Smooth muscle cell (in vitro differentiated cells): ENCODE measurements around the gene PCBD2. TPM values are rescaled to one million over a fixed set of nuclear protein-coding genes. Genes with fewer than 3 reads are reported as not detected.

ENCODE experiments used
- DNase-seq: peaks from one replicate; lab custom pipeline; 2025; ENCODE audit not compliant: unreplicated experiment; lab: John Stamatoyannopoulos, UW
- H2AFZ ChIP-seq: fragments of 200-600 bp; sonication (generic); 2 replicates; pipeline ENCODE4 v1.6.0; 2016; ENCODE audit warnings: antibody characterized with exemption, low read depth, mild to moderate bottlenecking
- H3F3A ChIP-seq: fragments of 200-600 bp; sonication (generic); 2 replicates; pipeline ENCODE4 v1.6.0; 2017; ENCODE audit warnings: antibody characterized with exemption, low read depth
- H3K27ac ChIP-seq: fragments of 200-600 bp; sonication (generic); 2 replicates; pipeline ENCODE4 v1.5.1; 2016; ENCODE audit warnings: low read depth, mild to moderate bottlenecking
- H3K27me3 ChIP-seq: fragments of 200-600 bp; sonication (generic); 2 replicates; pipeline ENCODE4 v1.6.1; 2016; ENCODE audit warnings: low read depth, mild to moderate bottlenecking
- H3K36me3 ChIP-seq: fragments of 200-600 bp; sonication (generic); 2 replicates; pipeline ENCODE4 v1.5.1; 2016; ENCODE audit warnings: low read depth
- H3K4me1 ChIP-seq: fragments of 200-600 bp; sonication (generic); 2 replicates; pipeline ENCODE4 v1.5.1; 2016; ENCODE audit warnings: low read depth
- H3K4me2 ChIP-seq: fragments of 200-600 bp; sonication (generic); 2 replicates; pipeline ENCODE4 v1.6.0; 2016; ENCODE audit warnings: mild to moderate bottlenecking
- H3K4me3 ChIP-seq: fragments of 200-600 bp; sonication (generic); 2 replicates; pipeline ENCODE4 v1.5.1; 2016; ENCODE audit warnings: mild to moderate bottlenecking
- H3K79me2 ChIP-seq: fragments of 200-600 bp; sonication (generic); 2 replicates; pipeline ENCODE4 v1.6.0; 2016; ENCODE audit warnings: low read depth, mild to moderate bottlenecking
- H3K9ac ChIP-seq: fragments of 200-600 bp; sonication (generic); 2 replicates; pipeline ENCODE4 v1.6.0; 2016; ENCODE audit warnings: low read depth
- H3K9me3 ChIP-seq: fragments of 200-600 bp; sonication (generic); replicated peaks from 2 replicates; pipeline ENCODE4 v1.5.1; 2016; ENCODE audit warnings: low read depth
- H4K20me1 ChIP-seq: fragments of 200-600 bp; sonication (generic); 2 replicates; pipeline ENCODE4 v1.6.0; 2016; ENCODE audit warnings: low read depth
- WGBS: methylation state at CpG from one replicate; pipeline ENCODE4 v1.1.7; 2016; ENCODE audit warnings: low lambda C conversion rate; 5-methylcytosine and 5-hydroxymethylcytosine counted together
- polyA plus RNA-seq: library from polyadenylated mRNA; unstranded; fragments of >200 nt; fragmentation: Nextera tagmentation; extraction: Ambion mirVana; gene quantifications from 2 replicates; pipeline ENCODE4 v1.2.1, GENCODE V29; 2016
- total RNA-seq: library from RNA; depleted of rRNA; stranded (reverse); fragments of >200 nt; gene quantifications from 2 replicates; pipeline ENCODE4 v1.2.3, GENCODE V29; 2014
- TF ChIP-seq, protein P1 (sequence below): fragments of 200-600 bp; sonication (generic); IDR thresholded peaks from 2 replicates; pipeline ENCODE4 v1.5.1; 2017; ENCODE audit warnings: borderline replicate concordance, mild to moderate bottlenecking, antibody characterized with exemption; ENCODE audit not compliant: insufficient read depth, poor library complexity, severe bottlenecking

PCBD2 gene
- total and polyA plus RNA-seq, 2 experiments from 2014 or later = 2.4 to 3.3 TPM

DNA sequence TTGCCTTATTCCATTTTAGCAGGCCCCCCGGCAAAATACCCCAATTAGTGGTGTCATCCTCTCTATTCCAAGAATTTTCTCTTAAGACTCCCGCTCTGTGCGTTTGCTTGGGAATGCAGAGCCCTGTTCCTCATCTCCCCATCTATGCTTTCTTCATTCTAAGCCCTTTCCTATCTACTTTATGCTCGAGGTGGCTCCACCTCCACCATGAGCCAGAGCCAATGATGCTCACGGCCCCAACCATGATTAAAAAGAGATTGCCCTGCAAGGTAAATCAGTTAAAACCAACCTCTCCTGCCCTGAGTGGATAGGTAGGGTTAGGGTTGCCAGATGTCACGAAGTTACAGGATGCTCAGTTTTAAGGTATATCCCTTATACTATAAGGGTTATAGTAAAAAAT lies 31.4 kb upstream of the PCBD2 start:
- H3K9ac ChIP-seq = peak overlapping the region; percentile 91
- H2AFZ ChIP-seq = peak overlapping the region; percentile 97
- WGBS = 81% methylated on average over 6 of the region's 6 CpGs
- H3K79me2 ChIP-seq = peaks cover 31% of the 10 kb centered on the region
- peaks cover 14% of the 10 kb centered on the region for H3F3A ChIP-seq
- H3K4me1 ChIP-seq = peaks cover 4% of the 10 kb centered on the region
- H3K9me3 ChIP-seq = no peaks in the 10 kb centered on the region
- H3K4me2 ChIP-seq = peak overlapping the region; percentile 94
- no peaks in the 10 kb centered on the region for H3K27me3 ChIP-seq
- no peak for DNase-seq
- H4K20me1 ChIP-seq = no peaks in the 10 kb centered on the region
- peak overlapping the region; percentile 86 for H3K4me3 ChIP-seq
- no peaks in the 10 kb centered on the region for H3K36me3 ChIP-seq
- H3K27ac ChIP-seq = peak overlapping the region; percentile 89
- TF ChIP-seq, protein P1, sequence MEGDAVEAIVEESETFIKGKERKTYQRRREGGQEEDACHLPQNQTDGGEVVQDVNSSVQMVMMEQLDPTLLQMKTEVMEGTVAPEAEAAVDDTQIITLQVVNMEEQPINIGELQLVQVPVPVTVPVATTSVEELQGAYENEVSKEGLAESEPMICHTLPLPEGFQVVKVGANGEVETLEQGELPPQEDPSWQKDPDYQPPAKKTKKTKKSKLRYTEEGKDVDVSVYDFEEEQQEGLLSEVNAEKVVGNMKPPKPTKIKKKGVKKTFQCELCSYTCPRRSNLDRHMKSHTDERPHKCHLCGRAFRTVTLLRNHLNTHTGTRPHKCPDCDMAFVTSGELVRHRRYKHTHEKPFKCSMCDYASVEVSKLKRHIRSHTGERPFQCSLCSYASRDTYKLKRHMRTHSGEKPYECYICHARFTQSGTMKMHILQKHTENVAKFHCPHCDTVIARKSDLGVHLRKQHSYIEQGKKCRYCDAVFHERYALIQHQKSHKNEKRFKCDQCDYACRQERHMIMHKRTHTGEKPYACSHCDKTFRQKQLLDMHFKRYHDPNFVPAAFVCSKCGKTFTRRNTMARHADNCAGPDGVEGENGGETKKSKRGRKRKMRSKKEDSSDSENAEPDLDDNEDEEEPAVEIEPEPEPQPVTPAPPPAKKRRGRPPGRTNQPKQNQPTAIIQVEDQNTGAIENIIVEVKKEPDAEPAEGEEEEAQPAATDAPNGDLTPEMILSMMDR = no peak

DNA sequence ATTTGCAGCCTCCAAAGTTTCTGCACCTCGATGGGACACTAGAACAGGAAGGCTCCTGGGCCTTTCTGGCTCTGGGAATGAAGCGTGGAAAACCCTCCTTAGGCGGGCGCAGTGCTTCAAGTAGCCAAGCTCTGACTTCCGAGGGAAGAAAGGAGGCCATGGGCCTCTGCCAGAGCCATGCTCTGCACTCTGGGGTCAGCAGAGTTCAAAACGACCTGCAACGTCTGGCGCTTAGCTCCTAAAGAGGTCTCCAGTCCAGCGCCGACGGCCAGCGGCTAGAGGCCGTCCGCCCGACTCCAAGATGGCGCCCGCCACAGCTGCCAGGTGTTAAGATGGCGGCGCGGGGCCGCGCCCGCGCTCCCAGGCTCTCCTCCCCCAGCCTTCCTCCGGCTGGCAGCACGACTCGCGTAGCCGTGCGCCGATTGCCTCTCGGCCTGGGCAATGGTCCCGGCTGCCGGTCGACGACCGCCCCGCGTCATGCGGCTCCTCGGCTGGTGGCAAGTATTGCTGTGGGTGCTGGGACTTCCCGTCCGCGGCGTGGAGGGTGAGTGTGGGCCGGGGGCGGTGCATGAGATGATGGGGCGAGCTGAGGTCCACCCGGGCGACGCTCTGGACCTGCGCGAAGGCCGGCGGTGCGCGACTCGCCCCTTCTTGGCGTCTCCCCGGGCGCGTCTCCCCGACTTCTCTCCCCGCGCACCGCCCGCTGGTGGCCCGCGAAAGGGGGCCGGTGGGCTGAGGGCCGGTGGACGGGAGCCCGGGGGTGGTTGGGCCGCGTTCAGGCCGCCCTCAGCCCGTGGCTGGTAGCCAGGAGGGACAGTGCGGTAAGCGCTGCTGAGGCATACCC lies 30.7 kb upstream of the PCBD2 start, which contains the start of gene TXNDC15:
TSS of gene TXNDC15 (plus strand) at position 385 of the 844 bp plus-strand sequence. CDS start at position 442, 57 bp downstream.
- peak within 1 kb of the TSS; percentile 94 for H3K4me2 ChIP-seq
- TF ChIP-seq, protein P1 = no peak
- peak within 1 kb of the TSS; percentile 91 for H3K9ac ChIP-seq
- no peaks in the 10 kb centered on the region for H3K36me3 ChIP-seq
- H4K20me1 ChIP-seq = peaks cover 7% of the 10 kb centered on the region
- peak; percentile 48 for DNase-seq
- peaks cover 4% of the 10 kb centered on the region for H3K4me1 ChIP-seq
- H3K27me3 ChIP-seq = no peaks in the 10 kb centered on the region
- peak within 1 kb of the TSS; percentile 89 for H3K27ac ChIP-seq
- peak within 1 kb of the TSS; percentile 97 for H2AFZ ChIP-seq
- WGBS = 8% methylated on average over 47 of the region's 79 CpGs
- peak within 1 kb of the TSS; percentile 86 for H3K4me3 ChIP-seq
- no peaks in the 10 kb centered on the region for H3K9me3 ChIP-seq
- H3F3A ChIP-seq = peaks cover 14% of the 10 kb centered on the region
- peaks cover 38% of the 10 kb centered on the region for H3K79me2 ChIP-seq

DNA sequence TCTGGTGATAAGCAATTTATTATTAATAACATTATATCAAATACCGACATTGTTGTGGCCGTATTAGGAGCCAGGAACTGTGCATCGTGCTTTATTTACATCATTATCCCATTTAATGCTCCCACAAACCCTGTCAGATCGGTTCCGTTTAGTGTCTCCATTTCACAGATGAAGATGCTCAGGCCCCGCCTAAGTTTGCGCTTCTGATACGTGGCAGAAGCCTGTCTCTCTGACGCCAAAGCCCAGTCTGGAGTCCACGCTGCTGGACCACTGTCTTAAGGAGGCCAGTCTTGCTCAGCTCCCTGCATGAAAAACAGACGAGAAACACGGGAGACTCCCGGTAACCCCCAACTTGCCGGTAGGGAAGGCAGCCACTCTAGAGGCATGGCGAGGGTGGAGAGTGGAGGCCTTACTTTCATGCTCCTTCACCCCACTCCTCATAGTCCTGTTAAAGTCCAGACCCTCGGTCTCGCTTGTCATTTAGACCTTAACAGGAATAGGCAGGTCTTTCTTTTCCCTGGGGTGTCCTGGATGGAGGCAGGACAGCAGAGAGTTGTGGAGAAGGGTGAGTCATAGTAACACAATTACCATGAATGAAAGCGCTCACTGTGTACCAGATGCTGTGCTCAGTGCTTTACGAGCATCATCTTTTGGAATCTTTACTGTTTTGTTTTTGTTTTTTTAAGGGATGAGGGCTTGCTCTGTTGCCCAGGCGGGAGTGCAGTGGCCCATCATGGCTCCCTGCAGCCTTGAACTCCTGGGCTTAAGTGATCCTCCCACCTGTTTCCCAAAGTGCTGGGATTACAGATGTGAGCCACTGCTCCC lies 29.9 kb upstream of the PCBD2 start:
- Histone ChIP-seq H3K27ac (peak overlapping the region; percentile 89), H3K4me2 (peak overlapping the region; percentile 94), H3K4me1 (peaks cover 4% of the 10 kb centered on the region), H3K9ac (peak overlapping the region; percentile 91), H3F3A (peaks cover 14% of the 10 kb centered on the region), H3K9me3 (no peaks in the 10 kb centered on the region), H3K79me2 (peaks cover 44% of the 10 kb centered on the region), H3K27me3 (no peaks in the 10 kb centered on the region), H2AFZ (peak overlapping the region; percentile 97), H3K36me3 (no peaks in the 10 kb centered on the region), H4K20me1 (peaks cover 15% of the 10 kb centered on the region), H3K4me3 (peak overlapping the region; percentile 86)
- WGBS = 6% methylated on average over 20 of the region's 20 CpGs
- TF ChIP-seq, protein P1 = no peak
- peak; percentile 28 for DNase-seq
